HepG2 (cell line): ENCODE measurements around the gene ZKSCAN1. TPM values are rescaled to one million over a fixed set of nuclear protein-coding genes. Genes with fewer than 3 reads are reported as not detected.

Source experiments
- CREB1 ChIP-seq, 2 experiments: fragments of 450-650 bp in 1 of 2; IDR thresholded peaks; 2 replicates each; pipeline ENCODE4 v1.6.1; 2016 to 2017; ENCODE audit warnings: control low read depth in 1 of 2, mild to moderate bottlenecking in 1 of 2, missing compliant biosample characterization in 1 of 2, missing genetic modification characterization in 1 of 2
- FOXA3 ChIP-seq: IDR thresholded peaks from 2 replicates; pipeline ENCODE4 v1.6.1; 2016; ENCODE audit warnings: missing genetic modification reagents, missing compliant biosample characterization
- HNF4A ChIP-seq: sonication (generic); formaldehyde crosslinking; IDR thresholded peaks from 2 replicates; pipeline ENCODE4 v1.4.0; 2020; ENCODE audit warnings: missing genetic modification reagents
- POLR2A ChIP-seq, 2 experiments: IDR thresholded peaks; 2 replicates each; pipeline ENCODE4 v1.6.1; 2011; ENCODE audit warnings: low read depth in 2 of 2, low read length in 2 of 2, mild to moderate bottlenecking in 1 of 2, moderate library complexity in 1 of 2; ENCODE audit not compliant: insufficient read depth in 1 of 2
- ZNF558 ChIP-seq: sonication (generic); formaldehyde crosslinking; IDR thresholded peaks from 2 replicates; pipeline ENCODE4 v1.9.0; 2022; ENCODE audit warnings: mild to moderate bottlenecking, missing genetic modification reagents, borderline replicate concordance
- polyA plus RNA-seq, 8 experiments: library from polyadenylated mRNA; depleted of rRNA in 3 of 8; stranded (reverse) in 7 of 8; unstranded in 1 of 8; fragments of >200 nt; fragmentation: Illumina TruSeq in 4 of 8; extraction: Trizol in 4 of 8; gene quantifications; 2 replicates each; pipeline versions ENCODE4 v1.2.1 to v1.2.3, GENCODE V29; 2011 to 2016; ENCODE audit warnings: low read depth in 4 of 8, missing spikeins in 1 of 8, mixed read lengths in 1 of 8; ENCODE audit not compliant: insufficient read depth in 1 of 8
- total RNA-seq, 5 experiments: library from RNA; depleted of rRNA; stranded (reverse); fragments of >200 nt; fragmentation: Illumina TruSeq; extraction: Trizol; gene quantifications; 2 replicates each; pipeline ENCODE4 v1.2.3, GENCODE V29; 2016; ENCODE audit warnings: low read depth in 1 of 5
- TF ChIP-seq, protein P1 (sequence below): sonication (generic); formaldehyde crosslinking; IDR thresholded peaks from 2 replicates; pipeline ENCODE4 v1.4.0; 2020; ENCODE audit warnings: missing genetic modification reagents, borderline replicate concordance
- TF ChIP-seq, protein P2 (sequence below): sonication (generic); formaldehyde crosslinking; IDR thresholded peaks from 2 replicates; pipeline ENCODE4 v1.9.0; 2021; ENCODE audit warnings: missing genetic modification reagents, mild to moderate bottlenecking, borderline replicate concordance
- TF ChIP-seq, protein P3 (sequence below): sonication (generic); formaldehyde crosslinking; IDR thresholded peaks from 2 replicates; pipeline ENCODE4 v1.5.0; 2020; ENCODE audit warnings: mild to moderate bottlenecking, missing genetic modification reagents
- TF ChIP-seq, protein P4 (sequence below): sonication (generic); formaldehyde crosslinking; conservative IDR thresholded peaks from 2 replicates; pipeline ENCODE4 v1.4.0; 2020; ENCODE audit warnings: missing genetic modification reagents
- TF ChIP-seq, protein P5 (sequence below): sonication (generic); formaldehyde crosslinking; IDR thresholded peaks from 2 replicates; pipeline ENCODE4 v1.4.0; 2020; ENCODE audit warnings: missing genetic modification reagents

The ZKSCAN1 gene
- total and polyA plus RNA-seq, 2 of the 13 experiments (the other 11 are each of a cell fraction or from before 2014, with no cell fraction given): 46.4 to 60.6 TPM

DNA sequence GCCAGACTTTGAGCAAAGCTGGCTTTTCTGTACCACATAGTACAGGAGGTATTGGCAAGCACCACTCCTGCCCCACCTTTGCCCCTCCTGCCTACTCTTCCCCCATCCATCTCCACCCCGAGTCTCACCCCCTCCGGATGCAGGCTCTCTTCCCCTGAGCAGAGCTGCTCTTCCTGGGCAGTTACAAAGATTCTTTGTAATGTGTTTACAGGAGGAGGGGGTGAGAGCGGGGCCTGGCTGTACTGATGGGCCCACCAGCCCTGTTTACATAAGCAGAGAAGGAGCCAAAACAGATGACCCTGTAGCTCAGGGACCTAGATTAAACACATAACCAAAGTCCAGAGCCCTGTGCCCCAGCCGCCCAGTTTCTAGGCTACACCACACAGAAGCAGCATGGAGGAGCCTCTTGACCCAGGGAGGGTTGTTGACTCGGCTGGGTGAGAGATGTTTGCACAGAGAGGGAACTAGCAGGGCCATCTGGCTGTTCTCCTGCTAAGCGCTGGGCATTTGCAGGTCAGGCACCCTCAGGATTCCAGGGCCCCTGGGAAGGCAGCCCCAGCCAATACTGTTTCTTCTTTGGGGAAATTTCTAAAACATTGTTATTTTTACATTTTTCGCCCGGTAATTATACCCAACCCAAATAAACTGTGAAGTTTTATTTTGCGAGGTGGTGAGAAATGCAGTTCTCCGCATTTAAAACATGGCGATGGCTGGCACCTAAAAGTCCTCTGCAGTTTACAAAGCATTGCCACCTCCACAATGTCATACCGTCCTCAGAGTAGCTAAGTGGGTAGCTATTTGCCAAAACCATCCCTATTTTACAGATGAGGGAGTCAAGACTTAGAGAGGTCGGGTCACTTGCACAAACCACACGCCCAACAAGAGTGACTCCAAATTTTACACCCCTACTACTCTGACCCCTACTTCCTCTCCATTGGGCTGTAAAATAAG is 11.4 kb upstream of the ZKSCAN1 start (continued):
- TF ChIP-seq, protein P1, sequence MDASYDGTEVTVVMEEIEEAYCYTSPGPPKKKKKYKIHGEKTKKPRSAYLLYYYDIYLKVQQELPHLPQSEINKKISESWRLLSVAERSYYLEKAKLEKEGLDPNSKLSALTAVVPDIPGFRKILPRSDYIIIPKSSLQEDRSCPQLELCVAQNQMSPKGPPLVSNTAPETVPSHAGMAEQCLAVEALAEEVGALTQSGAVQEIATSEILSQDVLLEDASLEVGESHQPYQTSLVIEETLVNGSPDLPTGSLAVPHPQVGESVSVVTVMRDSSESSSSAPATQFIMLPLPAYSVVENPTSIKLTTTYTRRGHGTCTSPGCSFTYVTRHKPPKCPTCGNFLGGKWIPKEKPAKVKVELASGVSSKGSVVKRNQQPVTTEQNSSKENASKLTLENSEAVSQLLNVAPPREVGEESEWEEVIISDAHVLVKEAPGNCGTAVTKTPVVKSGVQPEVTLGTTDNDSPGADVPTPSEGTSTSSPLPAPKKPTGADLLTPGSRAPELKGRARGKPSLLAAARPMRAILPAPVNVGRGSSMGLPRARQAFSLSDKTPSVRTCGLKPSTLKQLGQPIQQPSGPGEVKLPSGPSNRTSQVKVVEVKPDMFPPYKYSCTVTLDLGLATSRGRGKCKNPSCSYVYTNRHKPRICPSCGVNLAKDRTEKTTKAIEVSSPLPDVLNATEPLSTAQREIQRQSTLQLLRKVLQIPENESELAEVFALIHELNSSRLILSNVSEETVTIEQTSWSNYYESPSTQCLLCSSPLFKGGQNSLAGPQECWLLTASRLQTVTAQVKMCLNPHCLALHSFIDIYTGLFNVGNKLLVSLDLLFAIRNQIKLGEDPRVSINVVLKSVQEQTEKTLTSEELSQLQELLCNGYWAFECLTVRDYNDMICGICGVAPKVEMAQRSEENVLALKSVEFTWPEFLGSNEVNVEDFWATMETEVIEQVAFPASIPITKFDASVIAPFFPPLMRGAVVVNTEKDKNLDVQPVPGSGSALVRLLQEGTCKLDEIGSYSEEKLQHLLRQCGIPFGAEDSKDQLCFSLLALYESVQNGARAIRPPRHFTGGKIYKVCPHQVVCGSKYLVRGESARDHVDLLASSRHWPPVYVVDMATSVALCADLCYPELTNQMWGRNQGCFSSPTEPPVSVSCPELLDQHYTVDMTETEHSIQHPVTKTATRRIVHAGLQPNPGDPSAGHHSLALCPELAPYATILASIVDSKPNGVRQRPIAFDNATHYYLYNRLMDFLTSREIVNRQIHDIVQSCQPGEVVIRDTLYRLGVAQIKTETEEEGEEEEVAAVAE (CRISPR knock-in tag): no peak
- TF ChIP-seq FOXA3 (CRISPR knock-in tag) (peak; percentile 99), ZNF558 (CRISPR knock-in tag) (peak; percentile 55; the same call in 1 of the 2 replicates), HNF4A (CRISPR knock-in tag) (peak; percentile 97), CREB1 (IDR thresholded peaks at IDR 0.05) (peak; percentile 32), CREB1 (CRISPR knock-in tag; IDR thresholded peaks at IDR 0.05) (peak; percentile 88), POLR2A (IDR thresholded peaks at IDR 0.05; ENCODE audit: insufficient read depth in 1 of 2, low read depth in 2 of 2, low read length in 2 of 2) (0 out of 4 replicates have a peak, but pooled peaks of 1 of the 2 experiments have one; percentile 18)
- TF ChIP-seq, protein P2, sequence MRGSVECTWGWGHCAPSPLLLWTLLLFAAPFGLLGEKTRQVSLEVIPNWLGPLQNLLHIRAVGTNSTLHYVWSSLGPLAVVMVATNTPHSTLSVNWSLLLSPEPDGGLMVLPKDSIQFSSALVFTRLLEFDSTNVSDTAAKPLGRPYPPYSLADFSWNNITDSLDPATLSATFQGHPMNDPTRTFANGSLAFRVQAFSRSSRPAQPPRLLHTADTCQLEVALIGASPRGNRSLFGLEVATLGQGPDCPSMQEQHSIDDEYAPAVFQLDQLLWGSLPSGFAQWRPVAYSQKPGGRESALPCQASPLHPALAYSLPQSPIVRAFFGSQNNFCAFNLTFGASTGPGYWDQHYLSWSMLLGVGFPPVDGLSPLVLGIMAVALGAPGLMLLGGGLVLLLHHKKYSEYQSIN (CRISPR knock-in tag): no peak
- TF ChIP-seq, protein P3, sequence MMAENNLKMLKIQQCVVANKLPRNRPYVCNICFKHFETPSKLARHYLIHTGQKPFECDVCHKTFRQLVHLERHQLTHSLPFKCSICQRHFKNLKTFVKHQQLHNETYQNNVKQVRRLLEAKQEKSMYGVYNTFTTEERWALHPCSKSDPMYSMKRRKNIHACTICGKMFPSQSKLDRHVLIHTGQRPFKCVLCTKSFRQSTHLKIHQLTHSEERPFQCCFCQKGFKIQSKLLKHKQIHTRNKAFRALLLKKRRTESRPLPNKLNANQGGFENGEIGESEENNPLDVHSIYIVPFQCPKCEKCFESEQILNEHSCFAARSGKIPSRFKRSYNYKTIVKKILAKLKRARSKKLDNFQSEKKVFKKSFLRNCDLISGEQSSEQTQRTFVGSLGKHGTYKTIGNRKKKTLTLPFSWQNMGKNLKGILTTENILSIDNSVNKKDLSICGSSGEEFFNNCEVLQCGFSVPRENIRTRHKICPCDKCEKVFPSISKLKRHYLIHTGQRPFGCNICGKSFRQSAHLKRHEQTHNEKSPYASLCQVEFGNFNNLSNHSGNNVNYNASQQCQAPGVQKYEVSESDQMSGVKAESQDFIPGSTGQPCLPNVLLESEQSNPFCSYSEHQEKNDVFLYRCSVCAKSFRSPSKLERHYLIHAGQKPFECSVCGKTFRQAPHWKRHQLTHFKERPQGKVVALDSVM (CRISPR knock-in tag): peak; percentile 69
- TF ChIP-seq, protein P4, sequence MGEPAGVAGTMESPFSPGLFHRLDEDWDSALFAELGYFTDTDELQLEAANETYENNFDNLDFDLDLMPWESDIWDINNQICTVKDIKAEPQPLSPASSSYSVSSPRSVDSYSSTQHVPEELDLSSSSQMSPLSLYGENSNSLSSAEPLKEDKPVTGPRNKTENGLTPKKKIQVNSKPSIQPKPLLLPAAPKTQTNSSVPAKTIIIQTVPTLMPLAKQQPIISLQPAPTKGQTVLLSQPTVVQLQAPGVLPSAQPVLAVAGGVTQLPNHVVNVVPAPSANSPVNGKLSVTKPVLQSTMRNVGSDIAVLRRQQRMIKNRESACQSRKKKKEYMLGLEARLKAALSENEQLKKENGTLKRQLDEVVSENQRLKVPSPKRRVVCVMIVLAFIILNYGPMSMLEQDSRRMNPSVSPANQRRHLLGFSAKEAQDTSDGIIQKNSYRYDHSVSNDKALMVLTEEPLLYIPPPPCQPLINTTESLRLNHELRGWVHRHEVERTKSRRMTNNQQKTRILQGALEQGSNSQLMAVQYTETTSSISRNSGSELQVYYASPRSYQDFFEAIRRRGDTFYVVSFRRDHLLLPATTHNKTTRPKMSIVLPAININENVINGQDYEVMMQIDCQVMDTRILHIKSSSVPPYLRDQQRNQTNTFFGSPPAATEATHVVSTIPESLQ (CRISPR knock-in tag): no peak
- TF ChIP-seq, protein P5, sequence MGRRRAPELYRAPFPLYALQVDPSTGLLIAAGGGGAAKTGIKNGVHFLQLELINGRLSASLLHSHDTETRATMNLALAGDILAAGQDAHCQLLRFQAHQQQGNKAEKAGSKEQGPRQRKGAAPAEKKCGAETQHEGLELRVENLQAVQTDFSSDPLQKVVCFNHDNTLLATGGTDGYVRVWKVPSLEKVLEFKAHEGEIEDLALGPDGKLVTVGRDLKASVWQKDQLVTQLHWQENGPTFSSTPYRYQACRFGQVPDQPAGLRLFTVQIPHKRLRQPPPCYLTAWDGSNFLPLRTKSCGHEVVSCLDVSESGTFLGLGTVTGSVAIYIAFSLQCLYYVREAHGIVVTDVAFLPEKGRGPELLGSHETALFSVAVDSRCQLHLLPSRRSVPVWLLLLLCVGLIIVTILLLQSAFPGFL (CRISPR knock-in tag): no peak
